NCI-H1694 (cell line): Measurements from ENCODE around the gene GAS6.
"Not testable (repeated sequence)": the region's sequence is repeated elsewhere in the genome, so short reads cannot be mapped to it uniquely, and the experiment has no call there.

Experiments used
- DNase-seq: peaks from one replicate; lab custom pipeline; 2025; lab: John Stamatoyannopoulos, UW

GAS6 gene

GRCh38 chr13:113867913-113868312 lies 4.0 kb upstream of the GAS6 start:
- not testable (repeated sequence) for DNase-seq

- DNase-seq: no peak
These were observed 1.6 kb upstream of the GAS6 start for GRCh38 chr13:113865427-113865826.

DNA sequence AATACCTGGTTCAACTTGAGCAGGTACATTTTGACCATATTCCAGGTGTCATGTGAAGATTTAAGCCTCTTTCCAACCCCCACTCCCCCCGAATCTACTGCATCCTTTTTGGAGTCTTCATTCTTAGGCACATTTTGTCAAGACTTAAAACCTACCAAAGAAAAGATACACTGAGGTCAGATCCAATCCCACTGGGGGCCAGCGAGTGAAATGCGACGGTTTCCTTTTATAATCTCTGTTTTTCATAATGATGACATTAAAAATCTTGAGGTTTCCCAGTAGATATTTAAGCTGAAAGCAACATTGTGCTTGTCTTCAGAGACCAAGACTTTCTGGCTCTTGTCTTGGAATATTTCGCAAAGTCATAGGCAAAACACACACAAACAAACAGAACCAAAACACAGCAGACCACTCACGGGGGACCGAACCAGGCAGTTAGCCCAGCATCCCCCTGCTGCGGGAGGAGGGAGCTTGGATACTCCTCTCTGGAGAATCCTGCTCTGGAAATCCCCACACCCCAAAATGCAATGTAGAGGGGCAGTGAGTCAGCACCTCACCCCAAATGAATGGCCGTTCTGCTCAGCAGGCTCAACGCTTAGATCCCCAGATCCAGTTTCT lies 506 bp upstream of the GAS6 start:
- DNase-seq: no peak

DNA sequence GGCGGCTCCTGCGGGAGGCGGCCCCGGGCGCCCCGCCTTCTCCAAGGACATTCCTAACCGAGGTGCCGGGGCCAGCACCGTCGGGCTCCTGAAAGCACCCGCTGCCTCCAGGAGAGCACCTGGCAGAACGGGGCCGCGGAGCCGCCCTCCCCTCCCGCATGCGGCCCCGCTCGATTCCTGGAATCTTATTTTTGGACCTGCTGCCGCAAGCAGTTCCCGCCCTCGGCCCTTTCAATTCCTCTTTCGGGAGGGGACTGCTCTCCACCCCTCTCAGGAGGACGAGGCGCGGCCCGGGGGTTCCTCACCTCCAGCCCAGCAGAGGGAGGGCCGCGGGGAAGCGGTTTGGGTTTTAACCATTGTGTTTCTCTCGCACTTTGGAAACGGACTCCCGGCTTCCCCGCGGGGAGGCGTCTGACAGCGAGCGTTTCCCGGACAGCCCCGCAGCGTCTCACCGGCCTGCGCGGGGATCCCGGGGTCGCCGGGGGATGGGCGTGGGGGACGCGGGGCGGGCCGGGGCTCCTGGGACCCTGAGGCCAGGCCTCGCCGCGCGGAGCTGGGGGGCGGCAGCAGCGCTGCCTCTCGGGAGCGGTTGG lies 849 bp downstream of the GAS6 start:
- no peak for DNase-seq

- DNase-seq: no peak
These were observed 1.5 kb downstream of the GAS6 start for GRCh38 chr13:113862191-113862930.

DNA sequence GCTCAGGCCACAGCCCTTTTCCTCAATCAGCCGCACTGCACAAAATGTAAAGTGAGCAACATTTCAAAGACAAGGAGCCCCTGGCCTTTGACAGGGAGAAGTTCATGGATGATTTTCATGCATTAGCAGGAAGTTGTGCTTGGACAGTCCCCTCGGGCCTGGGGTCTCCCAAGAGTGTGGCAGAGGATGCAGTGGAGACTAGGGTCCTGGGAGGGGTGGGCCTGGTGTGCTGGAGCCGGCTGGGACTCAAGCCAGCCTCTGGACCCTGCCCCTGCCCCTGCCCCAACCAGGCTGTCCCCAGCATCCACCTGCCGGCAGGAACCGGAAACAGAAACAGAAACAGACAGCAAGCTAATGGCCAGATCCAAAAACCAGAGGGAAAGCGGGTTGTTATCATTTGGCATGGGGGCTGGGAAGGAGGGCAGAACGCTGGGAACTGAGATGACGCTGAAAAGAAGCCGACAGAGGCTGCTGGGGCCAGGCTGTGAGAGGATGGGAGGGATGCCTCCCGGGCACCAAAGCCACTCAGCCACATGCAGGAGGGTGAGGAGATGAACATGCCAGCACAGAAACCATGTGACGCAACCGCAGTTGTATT lies 2.3 kb downstream of the GAS6 start:
- DNase-seq: no peak

DNA sequence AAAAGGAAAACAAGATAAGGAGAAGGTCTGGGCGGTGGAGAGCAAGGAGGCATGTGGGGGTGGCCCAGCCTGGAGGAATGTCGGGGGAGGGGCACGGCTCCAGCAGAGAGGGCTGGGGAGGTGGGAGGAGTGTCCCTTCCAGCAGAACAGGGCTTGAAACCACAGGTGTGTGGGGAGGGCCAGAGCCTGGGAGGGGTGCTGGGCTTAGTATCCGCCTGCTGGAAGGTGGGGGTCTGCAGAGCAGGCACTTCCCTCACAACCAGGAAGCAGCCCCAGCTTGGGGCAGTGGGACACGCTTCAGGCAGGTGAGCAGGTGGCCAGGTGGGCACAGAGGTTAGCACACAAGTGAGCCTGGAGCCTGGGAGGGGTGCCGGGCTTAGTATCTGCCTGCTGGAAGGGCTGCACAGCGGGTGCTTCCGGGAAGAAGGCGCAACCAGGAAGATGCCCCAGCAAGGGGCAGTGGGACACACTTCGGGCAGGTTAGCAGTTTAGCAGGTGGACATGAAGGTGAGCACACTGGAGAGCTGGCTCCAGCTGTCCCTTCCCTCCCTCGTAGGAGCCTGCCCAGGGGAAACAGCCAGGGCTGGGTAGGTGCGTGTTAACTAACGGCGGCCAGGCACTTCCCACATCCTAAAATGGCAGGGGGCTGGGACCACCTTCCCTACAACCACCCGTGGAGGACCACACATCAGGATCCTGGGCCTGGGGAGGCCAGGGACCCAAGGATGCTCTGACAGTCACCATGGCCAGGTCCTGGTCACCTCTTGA lies 3.0 kb downstream of the GAS6 start:
- DNase-seq: no peak

DNA sequence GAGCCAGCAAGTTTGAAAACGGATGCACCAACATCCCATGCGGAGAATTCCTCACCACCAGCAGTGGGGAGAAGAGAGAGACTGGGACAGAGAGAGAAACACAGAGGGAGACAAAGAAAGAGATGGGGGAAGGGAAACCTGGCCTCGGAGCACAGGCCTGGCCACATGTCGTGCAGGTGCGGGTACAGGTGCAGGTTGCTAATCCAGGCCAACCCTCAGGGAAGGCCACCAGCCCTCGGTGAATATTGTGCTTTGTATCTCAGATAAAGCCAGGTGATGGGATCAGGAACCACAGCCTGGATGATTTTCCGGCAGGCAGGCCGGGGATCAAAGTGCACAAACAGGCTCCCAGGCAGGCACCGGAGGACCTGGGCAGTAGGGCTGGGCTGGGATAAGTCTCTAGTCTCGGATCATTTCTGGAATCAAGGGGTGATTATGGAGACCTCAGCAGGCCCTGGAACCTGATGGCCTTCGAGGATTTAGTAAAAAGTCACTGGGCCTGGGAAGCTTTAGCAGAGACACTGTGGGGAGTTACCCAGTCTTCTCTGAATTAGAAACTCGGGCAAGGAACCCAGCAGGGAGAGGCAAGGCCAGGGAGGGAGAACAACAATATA lies 3.7 kb downstream of the GAS6 start:
- DNase-seq: no peak

DNA sequence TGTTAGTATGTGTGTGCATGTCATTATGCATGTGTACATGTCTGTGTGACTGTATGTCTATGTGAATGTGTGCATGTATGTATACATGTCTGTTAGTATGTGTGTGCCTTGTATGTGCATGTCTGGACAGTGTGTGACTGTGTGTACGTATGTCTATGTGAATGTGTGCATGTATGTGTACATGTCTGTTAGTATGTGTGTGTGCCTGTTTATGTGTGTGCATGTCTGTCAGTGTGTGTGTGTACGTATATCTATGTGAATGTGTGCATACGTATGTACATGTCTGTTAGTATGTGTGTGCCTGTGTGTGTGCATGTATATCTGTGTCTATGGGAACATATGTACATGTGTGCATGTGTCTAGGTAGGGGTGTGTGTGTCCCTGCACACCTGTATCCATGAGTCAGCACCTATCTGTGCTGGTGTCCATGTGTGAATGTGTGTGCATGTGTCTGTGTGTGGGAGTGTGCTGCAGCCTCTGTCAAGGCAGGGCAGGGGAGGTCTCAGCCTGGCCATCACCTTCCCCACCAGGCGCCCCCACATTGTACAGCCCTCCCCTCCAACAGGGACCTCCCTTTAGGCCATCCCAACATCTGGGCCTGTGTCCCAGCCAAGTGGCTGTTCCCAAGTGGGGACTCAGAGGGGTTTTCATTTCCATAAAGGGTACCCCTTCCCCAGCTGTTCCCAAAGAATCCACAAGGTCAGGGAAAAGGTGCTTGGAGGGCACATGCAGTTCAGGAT lies 4.4 kb downstream of the GAS6 start:
- no peak for DNase-seq

GRCh38 chr13:113857531-113858195 lies 6.2 kb downstream of the GAS6 start:
- DNase-seq: no peak

DNA sequence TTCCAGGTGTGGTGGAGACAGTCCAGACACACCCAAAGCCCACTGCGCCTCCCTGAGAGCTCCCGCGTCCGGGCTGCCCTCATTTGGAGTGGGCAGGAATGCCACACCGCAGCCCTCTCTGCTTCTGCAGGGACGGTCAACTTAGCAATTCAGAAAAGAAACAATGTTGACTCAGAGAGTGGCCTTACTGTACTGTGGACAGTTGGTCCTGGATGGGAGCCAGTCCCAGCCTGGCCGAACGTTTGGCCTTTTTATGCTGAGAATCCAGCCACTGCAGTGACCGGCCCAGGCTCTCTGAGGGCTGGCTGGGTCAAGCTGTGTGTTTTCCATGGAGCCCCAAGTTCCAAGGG lies 7.2 kb downstream of the GAS6 start:
- no peak for DNase-seq

DNA sequence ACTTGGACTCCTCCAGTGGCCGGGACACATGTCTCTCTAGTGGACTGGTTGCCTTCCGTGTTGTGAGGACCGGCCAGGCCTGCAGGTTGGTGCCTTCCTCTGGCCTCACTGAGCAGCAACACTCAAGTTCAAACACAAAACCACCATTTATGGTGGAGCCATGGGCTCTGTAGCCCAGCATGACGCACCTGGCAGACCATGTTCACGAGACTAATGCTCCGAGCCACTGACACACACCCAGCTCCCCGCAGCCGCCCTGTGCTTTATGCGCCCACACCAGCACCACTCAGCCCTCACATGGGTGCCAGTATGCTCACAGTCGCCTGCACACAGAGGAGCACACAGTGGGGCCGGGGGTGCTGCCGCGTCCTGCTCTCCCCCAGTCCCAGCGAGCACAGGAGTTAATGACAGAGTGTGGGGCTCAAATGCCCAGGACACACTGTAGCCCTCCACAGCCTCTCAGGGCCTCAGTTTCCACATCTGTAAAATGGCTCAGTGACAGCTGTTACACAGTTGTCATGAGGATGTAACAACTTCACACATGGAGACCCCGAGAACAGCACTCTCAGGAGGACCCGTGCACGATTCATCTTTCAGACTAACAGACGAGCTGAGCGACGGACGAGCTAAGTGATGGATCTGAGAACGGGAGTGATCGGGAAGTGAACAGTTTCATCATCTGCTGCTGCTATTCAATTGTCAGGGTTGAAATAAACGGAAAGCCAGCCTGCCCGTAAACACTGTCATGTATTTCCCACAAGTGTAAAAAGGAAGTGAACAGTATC lies 7.8 kb downstream of the GAS6 start:
- DNase-seq: no peak

DNA sequence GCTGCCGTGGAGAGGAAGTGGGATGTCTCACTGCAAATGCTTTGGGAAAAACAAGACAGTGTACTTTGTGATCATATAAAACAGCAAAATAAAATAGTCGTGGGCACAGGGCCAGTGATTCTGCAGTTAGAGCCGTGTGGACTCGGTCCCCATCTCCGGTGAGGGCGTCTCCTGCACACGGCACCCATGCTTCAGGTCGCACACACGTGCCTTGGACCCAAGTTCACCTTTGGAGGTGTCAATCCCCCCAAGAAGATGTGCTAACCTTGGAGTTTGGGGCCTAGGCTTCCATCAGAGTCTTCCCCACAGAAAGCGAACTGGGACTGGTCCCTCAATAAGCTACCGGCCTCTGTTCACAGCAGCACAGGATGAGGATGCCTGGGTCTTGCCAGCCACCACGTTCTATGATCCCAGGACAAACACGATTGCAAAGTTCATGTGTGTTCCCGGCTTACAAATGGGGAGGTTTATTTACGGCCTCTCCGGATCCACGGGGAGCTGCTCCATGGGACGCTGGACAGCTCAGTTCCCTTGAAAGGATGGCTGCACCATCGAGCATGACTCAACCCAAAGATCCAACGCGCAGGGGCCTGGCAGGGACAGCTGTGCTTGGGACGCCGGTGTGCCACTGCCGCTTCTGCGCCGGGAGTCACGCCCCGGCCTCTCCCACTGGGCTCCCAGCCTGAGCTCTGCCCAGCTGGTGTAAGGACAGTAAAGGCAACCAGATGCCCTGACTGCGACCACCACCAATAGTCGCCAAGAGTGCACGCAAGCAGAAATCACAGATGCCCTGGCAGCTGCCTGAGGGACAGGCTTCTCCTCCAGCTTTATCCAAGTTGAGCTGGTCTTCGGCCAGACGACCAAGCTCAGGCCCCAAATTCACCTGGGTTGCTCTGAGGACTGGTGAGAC lies 8.6 kb downstream of the GAS6 start:
- DNase-seq: no peak

DNA sequence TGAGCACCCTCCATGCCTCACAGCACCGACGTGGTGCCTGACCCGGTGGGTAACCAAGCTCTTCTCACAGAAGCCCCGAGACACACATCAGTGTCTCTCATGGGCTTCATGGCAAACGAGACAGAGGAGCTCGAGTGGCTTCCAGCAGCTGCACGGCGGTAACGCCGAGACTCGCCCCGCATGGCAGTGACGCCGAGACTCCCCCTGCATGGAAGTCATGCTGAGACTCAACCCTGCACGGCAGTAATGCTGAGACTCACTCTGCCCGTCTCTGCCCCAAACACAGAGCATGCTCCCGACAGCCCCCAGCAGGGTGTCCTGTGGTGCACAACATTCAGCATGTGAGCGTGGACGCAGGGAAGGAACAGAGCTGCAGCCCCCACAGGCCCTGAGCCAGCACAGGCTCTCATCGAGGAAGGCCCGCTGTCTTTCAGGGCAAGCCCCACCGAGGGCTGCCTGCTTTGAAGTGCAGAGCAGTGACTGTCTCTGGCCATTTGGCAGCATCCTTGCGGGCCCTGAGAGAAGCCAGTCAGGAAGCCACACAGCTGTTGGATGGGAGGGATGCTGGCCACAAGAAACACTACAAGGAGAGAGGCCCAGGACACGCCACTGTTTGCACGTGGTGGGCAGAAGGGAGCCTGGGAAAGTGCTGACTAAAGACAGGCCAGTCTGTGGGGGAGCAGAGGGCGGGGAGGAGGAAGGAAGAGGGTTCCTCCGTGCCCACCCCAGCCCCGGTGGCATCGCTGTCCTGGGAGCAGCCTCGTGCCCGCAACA lies 9.5 kb downstream of the GAS6 start:
- DNase-seq: no peak

DNA sequence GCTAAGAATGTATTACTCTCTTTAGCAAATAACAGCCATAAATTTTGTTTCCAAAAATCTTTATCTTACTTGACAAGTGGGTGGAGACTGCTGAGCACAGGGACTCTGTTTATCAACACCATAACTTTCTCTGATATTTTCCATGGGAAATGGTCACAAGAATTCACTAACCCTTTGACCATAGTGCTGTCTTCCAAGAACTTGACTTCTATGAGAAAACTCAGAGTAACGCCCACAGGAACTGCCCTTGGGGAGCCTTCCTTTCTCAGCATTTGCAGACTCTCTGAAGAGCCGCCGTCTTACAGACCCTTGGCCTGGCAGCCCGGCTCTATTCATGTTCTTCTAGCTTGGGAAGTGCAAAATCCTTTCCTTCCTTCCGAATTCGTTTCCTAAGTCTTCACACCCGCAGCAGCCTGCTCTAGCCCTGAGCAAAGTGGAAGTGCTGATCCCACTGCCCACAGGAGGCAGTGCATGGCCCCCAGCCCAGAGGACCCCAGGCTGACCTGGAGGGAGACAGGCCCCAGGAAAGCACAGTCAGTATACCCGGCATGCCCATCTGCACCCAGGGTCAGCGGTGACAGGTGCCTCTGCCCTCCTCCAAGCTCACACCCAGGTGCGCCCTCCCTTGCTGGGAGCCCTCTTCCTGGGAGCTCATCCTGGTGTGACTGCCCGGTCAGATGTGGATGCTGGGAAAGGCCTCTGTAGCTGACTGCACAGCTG lies 10.2 kb downstream of the GAS6 start:
- DNase-seq: no peak

- no peak for DNase-seq
These were observed 11.0 kb downstream of the GAS6 start for GRCh38 chr13:113852536-113853517.
